ENCODE results near the gene P2RY11.

Gene P2RY11

DNA sequence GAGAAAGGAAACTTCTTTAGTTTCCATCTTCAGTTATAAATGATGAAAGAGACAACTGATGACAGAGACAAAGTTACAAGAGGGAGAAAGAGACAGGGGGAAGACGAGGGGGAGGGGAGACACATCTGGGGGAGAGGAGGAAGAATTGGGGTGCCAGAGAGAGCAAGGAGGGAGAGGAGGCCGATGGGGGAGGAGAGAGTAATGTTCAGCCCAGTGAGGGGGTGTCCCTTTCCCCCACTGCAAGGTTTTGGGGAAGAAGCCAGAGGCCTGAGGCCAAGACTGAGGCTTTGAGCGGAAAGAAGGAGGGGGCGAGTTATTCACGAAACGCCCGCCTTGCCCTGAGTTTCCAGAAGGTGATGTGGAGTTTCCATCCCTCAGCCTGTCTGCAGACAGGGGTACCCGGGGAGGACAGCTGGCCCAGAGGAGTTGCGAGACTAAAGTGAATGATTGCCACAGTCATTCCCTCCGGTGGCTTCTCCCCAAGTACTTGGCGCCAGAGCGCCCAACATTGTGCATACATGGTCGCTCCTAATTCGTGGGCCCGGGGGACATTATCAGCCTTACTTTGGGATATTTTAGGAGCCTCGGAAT is 5.9 kb upstream of the P2RY11 start:
- H3K4me3 ChIP-seq (ENCODE audit: low read length), result peak overlapping the region; percentile 53
- DNase-seq, result no peak
- H3K9ac ChIP-seq (ENCODE audit: low read length), result peak overlapping the region; percentile 30; the same call in 1 of the 2 replicates
- H3K36me3 ChIP-seq (replicated peaks; ENCODE audit: insufficient read depth, low read length), result peaks cover 18% of the 10 kb centered on the region
- peaks cover 16% of the 10 kb centered on the region for H3K4me1 ChIP-seq (ENCODE audit: low read length)
- peaks cover 42% of the 10 kb centered on the region for H3K79me2 ChIP-seq (ENCODE audit: low read length)
- no peaks in the 10 kb centered on the region for H3K9me3 ChIP-seq (replicated peaks; ENCODE audit: insufficient read depth, low read length)
- H2AFZ ChIP-seq (ENCODE audit: low read length), result peak overlapping the region; percentile 71
- H3K9me2 ChIP-seq (replicated peaks; ENCODE audit: insufficient read depth, low read length), result no peaks in the 10 kb centered on the region
- H3K4me2 ChIP-seq (ENCODE audit: low read depth, low read length), result peak overlapping the region; percentile 78; the same call in 1 of the 2 replicates
- H3K27ac ChIP-seq (ENCODE audit: low read length), result no peak overlapping the region
- no peaks in the 10 kb centered on the region for H4K20me1 ChIP-seq (ENCODE audit: insufficient read depth, low read length)
- H3F3A ChIP-seq (ENCODE audit: insufficient read depth, low read length), result peaks cover 5% of the 10 kb centered on the region; the same call in 1 of the 2 replicates
- TF ChIP-seq EZH2phosphoT487 (IDR thresholded peaks at IDR 0.05; ENCODE audit: low read length), result no peak
- no peak for TF ChIP-seq EZH2 (optimal IDR thresholded peaks at IDR 0.05; ENCODE audit: low read depth, low read length)
- TF ChIP-seq, protein P1, sequence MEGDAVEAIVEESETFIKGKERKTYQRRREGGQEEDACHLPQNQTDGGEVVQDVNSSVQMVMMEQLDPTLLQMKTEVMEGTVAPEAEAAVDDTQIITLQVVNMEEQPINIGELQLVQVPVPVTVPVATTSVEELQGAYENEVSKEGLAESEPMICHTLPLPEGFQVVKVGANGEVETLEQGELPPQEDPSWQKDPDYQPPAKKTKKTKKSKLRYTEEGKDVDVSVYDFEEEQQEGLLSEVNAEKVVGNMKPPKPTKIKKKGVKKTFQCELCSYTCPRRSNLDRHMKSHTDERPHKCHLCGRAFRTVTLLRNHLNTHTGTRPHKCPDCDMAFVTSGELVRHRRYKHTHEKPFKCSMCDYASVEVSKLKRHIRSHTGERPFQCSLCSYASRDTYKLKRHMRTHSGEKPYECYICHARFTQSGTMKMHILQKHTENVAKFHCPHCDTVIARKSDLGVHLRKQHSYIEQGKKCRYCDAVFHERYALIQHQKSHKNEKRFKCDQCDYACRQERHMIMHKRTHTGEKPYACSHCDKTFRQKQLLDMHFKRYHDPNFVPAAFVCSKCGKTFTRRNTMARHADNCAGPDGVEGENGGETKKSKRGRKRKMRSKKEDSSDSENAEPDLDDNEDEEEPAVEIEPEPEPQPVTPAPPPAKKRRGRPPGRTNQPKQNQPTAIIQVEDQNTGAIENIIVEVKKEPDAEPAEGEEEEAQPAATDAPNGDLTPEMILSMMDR (IDR thresholded peaks at IDR 0.05; ENCODE audit: low read length), result no peak
- H3K27me3 ChIP-seq (replicated peaks; ENCODE audit: insufficient read depth, low read length), result no peaks in the 10 kb centered on the region

DNA sequence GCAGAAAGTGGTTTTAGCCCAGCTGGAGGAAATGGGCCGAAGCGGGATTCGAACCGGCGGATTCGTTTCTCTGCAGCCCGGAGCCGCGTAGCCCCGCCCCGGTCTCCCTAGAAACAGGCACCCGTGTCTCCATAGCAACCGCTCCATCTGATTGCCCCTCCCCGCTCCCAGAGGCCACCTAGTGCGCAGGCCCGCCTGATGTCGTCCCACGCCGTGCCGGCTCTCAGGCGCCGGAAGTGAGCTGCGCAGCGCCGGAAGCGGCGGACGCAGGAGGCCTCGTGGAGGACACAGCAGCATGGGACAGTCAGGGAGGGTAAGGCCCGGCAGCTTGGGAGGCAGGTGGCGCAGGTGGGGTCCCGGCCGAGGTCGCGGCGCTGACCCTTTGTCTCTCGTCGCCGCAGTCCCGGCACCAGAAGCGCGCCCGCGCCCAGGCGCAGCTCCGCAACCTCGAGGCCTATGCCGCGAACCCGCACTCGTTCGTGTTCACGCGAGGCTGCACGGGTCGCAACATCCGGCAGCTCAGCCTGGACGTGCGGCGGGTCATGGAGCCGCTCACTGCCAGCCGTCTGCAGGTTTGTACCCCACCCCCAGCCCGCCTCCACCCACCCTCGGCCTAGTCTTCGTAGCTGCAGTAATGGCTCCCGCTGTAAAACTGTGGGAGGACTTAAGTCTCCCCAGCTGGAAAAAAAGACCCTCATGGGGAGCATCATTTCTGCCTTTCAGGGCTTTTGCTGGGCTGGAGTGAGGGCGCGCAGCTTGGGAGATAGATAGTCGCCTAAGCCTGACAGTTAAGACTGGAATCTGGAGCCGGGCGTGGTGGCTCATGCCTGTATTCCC is 5.2 kb upstream of the P2RY11 start, which contains the start of gene PPAN:
Gene PPAN, plus strand, starts transcription at position 263 of the 837 bp plus-strand sequence. Its CDS starts 33 bp downstream, at position 296.
- H3K36me3 ChIP-seq (replicated peaks; ENCODE audit: insufficient read depth, low read length), result peaks cover 18% of the 10 kb centered on the region
- H3F3A ChIP-seq (ENCODE audit: insufficient read depth, low read length), result peaks cover 12% of the 10 kb centered on the region
- peak within 1 kb of the TSS; percentile 96 for H3K9ac ChIP-seq (ENCODE audit: low read length)
- H3K4me3 ChIP-seq (ENCODE audit: low read length), result peak within 1 kb of the TSS; percentile 75
- TF ChIP-seq EZH2phosphoT487 (IDR thresholded peaks at IDR 0.05; ENCODE audit: low read length), result no peak
- TF ChIP-seq, protein P1 (IDR thresholded peaks at IDR 0.05; ENCODE audit: low read length), result no peak
- no peak for TF ChIP-seq EZH2 (optimal IDR thresholded peaks at IDR 0.05; ENCODE audit: low read depth, low read length)
- H3K9me3 ChIP-seq (replicated peaks; ENCODE audit: insufficient read depth, low read length), result no peaks in the 10 kb centered on the region
- no peaks in the 10 kb centered on the region for H4K20me1 ChIP-seq (ENCODE audit: insufficient read depth, low read length)
- peak within 1 kb of the TSS; percentile 71 for H2AFZ ChIP-seq (ENCODE audit: low read length)
- peak; percentile 99 for DNase-seq
- peaks cover 42% of the 10 kb centered on the region for H3K79me2 ChIP-seq (ENCODE audit: low read length)
- peaks cover 23% of the 10 kb centered on the region for H3K4me1 ChIP-seq (ENCODE audit: low read length)
- peak within 1 kb of the TSS; percentile 80 for H3K4me2 ChIP-seq (ENCODE audit: low read depth, low read length)
- peak within 1 kb of the TSS; percentile 52; the same call in 1 of the 2 replicates for H3K27ac ChIP-seq (ENCODE audit: low read length)
- H3K27me3 ChIP-seq (replicated peaks; ENCODE audit: insufficient read depth, low read length), result no peaks in the 10 kb centered on the region
- no peaks in the 10 kb centered on the region for H3K9me2 ChIP-seq (replicated peaks; ENCODE audit: insufficient read depth, low read length)

DNA sequence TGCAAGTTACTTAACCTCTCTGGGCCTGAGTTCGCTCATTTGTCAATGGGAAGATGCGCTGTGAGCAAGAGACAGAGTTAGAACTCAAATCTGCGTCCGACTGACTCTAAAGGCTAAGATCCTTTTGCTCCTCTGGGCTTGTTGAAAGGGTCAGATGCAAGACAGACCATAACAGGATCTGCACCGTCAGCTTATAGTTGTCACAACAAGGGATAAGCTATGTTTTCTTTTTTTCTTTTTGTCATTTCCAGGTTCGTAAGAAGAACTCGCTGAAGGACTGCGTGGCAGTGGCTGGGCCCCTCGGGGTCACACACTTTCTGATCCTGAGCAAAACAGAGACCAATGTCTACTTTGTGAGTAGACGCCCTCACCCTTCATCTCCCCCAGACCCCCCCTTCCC is 4.2 kb upstream of the P2RY11 start:
- peak overlapping the region; percentile 96 for H3K9ac ChIP-seq (ENCODE audit: low read length)
- H3K4me2 ChIP-seq (ENCODE audit: low read depth, low read length), result peak overlapping the region; percentile 80
- H3F3A ChIP-seq (ENCODE audit: insufficient read depth, low read length), result peaks cover 20% of the 10 kb centered on the region
- no peak for DNase-seq
- H4K20me1 ChIP-seq (ENCODE audit: insufficient read depth, low read length), result no peaks in the 10 kb centered on the region
- H3K27me3 ChIP-seq (replicated peaks; ENCODE audit: insufficient read depth, low read length), result no peaks in the 10 kb centered on the region
- peak overlapping the region; percentile 75 for H3K4me3 ChIP-seq (ENCODE audit: low read length)
- H2AFZ ChIP-seq (ENCODE audit: low read length), result no peak overlapping the region
- peaks cover 18% of the 10 kb centered on the region for H3K36me3 ChIP-seq (replicated peaks; ENCODE audit: insufficient read depth, low read length)
- peaks cover 32% of the 10 kb centered on the region for H3K4me1 ChIP-seq (ENCODE audit: low read length)
- no peak for TF ChIP-seq EZH2 (optimal IDR thresholded peaks at IDR 0.05; ENCODE audit: low read depth, low read length)
- TF ChIP-seq, protein P1 (IDR thresholded peaks at IDR 0.05; ENCODE audit: low read length), result no peak
- TF ChIP-seq EZH2phosphoT487 (IDR thresholded peaks at IDR 0.05; ENCODE audit: low read length), result no peak
- H3K9me3 ChIP-seq (replicated peaks; ENCODE audit: insufficient read depth, low read length), result no peaks in the 10 kb centered on the region
- no peak overlapping the region for H3K27ac ChIP-seq (ENCODE audit: low read length)
- H3K9me2 ChIP-seq (replicated peaks; ENCODE audit: insufficient read depth, low read length), result no peaks in the 10 kb centered on the region
- peaks cover 42% of the 10 kb centered on the region for H3K79me2 ChIP-seq (ENCODE audit: low read length)
